Measurements from ENCODE around the gene ATAD2B.
"Not testable (repeated sequence)": the region's sequence is repeated elsewhere in the genome, so short reads cannot be mapped to it uniquely, and the experiment has no call there.

Gene ATAD2B

GRCh38 chr2:23782646-23783045 lies 144.3 kb downstream of the ATAD2B start:
- no peak for DNase-seq

DNA sequence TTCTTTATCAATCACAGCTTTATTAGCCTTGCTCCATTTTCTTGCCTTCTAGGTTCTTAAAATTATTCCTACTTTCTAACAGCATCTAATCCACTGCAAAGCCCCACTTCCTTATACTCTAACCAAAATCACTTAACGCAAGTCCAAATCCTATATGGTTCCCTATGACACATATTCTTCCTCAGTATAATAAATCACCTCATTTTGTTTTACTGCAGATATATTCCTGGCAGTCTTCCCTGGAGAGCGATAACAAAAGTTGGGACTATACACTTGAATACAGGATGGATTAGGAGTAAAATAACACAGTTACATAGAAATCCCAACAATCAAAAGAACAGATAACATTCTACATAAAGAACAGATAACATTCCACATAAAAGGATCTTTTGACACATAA lies 144.8 kb downstream of the ATAD2B start:
- DNase-seq = no peak

- DNase-seq = not testable (repeated sequence)
Measured at GRCh38 chr2:23780465-23780864, 146.5 kb downstream of the ATAD2B start.

DNA sequence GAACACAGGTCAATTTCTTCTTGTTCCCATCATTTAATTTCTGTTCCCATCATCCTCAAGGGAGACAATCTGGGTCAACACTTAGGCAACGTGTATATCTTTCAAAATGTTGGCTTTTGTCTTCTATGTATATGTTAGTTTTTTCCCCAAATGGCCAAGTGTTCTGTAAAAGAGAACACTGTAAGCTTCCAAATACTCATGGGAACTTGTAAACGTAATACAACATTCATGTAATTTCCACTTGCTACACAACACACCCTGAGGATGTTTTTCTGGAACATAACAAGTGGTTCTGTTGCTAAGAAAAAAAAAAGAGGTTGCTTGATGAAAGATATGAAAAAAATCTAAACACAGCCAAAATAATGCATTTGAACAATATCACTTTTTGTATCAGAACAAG lies 149.1 kb downstream of the ATAD2B start:
- DNase-seq = no peak

- no peak for DNase-seq
Measured at GRCh38 chr2:23776021-23776420, 150.9 kb downstream of the ATAD2B start.

GRCh38 chr2:23772684-23773083 lies 154.2 kb downstream of the ATAD2B start:
- DNase-seq = no peak

GRCh38 chr2:23772056-23772455 lies 154.9 kb downstream of the ATAD2B start:
- no peak for DNase-seq

DNA sequence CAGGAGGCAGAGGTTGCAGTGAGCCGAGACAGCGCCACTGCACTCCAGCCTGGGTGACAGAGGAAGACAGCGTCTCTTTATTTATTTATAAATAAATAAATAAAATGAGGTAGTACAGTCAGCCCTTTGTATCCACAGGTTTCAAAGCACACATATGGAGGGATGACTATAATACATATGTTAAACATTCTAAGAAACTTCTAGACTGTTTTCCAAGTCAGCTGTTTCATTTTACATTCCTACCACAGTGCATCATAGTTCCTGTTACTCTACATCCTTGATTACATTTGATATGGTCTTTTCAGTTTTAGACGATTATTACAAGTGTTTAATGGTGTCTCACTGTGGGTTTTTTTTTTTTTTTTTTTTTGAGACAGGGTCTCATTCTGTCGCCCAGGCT lies 157.6 kb downstream of the ATAD2B start:
- DNase-seq = no peak

- no peak for DNase-seq
Measured at GRCh38 chr2:23767876-23768621, 158.9 kb downstream of the ATAD2B start.

- no peak for DNase-seq
Measured at GRCh38 chr2:23762141-23762540, 164.8 kb downstream of the ATAD2B start.

DNA sequence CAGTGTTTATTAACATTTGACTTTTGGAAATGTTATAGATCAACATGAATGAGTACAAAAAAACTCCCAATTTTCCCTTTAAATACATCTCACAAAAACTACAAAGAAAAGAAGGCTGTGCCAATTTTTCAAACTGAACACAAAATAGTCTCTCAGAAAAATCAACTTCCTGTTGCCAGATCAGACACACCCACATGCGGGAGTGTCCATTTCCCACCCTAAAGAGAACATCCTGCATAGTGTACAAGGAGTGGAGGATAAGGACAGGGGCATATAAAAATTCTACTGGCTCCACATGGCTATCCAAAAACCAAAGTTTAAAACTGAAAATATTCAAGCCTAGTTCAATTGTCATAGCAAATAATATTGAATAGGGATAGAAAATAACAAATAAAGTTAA lies 165.3 kb downstream of the ATAD2B start:
- DNase-seq = no peak

- peak; percentile 22 for DNase-seq
Measured at GRCh38 chr2:23760736-23761135, 166.2 kb downstream of the ATAD2B start.

- no peak for DNase-seq
Measured at GRCh38 chr2:23757686-23758433, 169.1 kb downstream of the ATAD2B start.

DNA sequence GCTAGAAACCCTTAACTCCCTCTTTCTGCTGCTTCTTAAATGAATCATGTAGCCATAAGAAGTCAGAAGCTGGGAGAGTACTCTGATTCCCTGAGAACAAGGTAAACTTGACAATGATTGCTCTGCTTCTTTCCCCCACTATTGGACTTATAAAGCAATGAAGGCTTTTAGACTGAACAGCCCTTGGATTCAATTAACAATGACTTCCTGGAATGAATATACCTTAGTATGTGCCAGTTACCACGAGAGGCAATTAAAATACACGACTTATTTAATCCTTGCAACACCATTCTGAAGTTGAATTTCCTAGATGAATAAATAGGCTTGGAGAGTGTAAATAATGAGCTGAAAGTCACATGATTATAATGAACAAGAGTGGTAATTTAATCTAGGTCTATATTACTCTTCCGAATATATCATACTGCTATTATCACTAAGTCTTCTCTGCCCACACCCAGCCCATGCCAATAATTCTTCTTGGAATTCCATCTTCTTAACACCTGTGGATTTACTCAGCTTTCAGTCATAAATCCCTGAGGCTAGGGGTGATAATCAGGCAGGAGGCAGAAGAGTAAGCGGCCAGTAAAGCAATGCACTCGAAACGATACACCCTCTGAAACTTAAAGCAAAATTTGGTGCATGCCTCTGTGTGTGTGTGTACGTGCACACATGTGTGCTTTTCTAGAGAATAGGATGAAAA lies 170.2 kb downstream of the ATAD2B start:
- DNase-seq = no peak

- DNase-seq = no peak
Measured at GRCh38 chr2:23754970-23755369, 172.0 kb downstream of the ATAD2B start.

DNA sequence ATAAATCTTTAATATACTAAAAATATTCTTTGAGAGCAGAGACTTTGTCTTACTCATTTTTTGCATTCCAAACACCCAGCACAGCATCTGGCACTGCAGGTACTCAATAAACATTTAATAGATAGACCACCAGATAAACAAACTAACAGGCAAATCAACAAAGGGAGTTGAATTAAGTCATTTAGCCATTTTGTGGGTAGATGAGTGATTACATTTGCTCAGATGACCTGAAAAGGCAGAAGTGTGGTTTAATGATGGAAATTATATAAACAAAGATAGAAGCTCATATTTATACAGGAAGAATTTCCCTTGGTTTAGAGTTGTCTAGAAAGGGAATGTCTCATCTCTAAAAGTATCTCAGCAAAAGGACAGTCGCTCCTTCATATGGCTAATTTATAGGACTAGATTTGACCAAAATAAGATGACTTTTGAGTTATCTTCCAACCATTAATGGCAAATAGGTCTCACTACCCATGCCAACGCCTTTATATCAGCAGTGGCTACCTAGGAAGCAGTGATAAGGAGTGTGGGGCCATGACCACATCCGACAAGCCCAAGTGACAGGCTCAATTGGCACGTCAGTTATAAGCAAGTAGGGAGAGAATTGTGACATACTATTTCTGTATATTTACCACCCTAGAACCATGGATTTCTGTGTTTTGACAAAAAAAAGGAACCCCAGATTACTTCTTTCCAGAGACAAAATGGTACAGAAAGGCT lies 173.5 kb downstream of the ATAD2B start:
- DNase-seq = no peak

DNA sequence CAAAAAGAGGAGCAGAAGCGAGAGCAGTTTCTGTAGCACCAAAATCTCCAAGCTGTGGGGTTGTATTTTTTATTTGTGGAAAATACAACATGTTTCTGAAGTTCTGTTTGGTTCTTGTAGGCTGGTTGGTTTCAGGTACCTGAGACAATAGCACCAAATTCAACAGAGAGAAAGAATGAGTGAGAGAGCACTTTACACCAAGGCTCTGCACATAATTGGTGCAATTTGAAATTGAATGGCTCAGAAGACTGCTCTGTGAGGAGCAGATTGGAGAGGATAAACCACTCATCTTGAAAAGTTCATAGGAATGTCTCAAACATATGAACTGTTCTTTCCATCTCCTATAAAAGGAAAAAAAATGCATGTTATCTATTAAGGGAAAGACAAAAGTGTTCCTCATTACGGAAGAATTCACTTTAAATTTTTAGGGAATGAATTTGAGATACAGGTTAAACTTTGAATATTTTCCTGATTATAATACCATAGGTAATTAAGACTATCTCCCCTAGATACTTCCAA lies 175.1 kb downstream of the ATAD2B start:
- DNase-seq = no peak

DNA sequence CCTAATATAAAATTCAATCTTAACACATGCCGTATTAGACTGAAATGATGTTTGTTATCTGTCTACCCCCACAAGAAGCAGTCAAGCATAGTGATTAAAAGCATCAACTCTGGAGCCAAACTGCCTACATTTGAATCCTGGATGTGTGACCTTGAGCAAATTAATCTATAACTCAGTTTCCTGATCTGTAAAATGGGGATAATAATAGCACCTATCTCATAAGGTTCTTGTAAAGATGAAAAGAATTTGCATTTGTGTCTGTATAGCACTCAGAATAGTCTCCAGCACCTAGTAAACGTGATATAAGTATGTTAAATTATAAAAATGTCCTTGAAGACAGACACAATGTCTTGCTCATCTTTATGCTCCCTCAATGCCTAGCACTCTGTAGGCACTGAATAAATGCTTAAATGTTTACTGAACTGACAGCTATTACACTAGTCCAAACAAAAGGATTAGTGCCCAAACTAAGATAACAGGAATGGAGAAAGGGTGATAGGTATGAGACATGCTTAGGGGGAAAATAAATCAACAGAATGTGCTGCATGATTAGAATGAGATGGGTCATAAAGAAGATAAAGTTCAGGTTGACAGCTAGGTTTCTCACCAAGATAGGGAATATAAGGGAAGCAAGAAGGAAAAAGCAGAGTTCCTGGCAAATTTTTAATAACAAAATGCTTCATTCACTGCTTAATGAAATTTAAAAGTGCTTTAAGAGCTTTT lies 180.6 kb downstream of the ATAD2B start:
- DNase-seq = no peak

- peak; percentile 77 for DNase-seq
Measured at GRCh38 chr2:23745726-23746105, 181.2 kb downstream of the ATAD2B start.

DNA sequence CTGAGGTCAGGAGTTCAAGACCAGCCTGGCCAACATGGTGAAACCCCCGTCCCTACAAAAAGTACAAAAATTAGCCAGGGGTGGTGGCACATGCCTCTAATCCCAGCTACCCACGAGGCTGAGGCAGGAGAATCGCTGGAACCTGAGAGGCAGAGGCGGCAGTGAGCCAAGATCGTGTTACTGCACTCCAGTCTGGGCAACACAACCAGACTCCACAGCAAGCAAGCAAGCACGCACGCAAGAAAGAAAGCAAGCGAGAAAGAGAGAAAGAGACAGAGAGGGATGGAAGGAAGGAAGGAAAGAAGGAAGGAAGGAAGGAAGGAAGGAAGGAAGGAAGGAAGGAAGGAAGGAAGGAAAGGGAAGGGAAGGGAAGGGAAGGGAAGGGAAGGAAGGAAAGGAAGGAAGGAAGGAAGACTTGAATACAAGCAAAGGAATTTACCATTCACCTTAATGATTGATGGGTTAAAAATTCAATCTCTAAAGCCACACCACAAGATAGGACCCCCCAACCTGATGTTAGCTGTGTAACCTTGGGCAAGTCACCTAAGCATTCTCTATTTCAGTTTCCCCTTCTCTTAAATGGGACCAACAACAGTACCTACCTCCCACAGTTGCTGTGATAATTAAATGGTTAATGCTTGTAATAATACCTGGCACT lies 181.7 kb downstream of the ATAD2B start:
- DNase-seq = no peak

DNA sequence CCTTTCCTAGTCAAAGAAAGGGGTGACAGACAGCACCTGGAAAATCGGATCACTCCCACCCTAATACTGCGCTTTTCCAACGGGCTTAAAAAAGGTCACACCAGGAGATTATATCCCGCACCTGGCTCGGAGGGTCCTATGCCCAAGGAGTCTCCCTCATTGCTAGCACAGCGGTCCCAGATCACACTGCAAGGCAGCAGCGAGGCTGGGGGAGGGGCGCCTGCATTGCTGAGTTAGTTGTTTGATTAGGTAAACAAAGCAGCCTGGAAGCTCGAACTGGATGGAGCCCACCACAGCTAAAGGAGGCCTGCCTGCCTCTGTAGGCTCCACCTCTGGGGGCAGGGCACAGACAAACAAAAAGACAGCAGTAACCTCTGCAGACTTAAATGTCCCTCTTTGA lies 190.1 kb downstream of the ATAD2B start:
- DNase-seq = not testable (repeated sequence)

DNA sequence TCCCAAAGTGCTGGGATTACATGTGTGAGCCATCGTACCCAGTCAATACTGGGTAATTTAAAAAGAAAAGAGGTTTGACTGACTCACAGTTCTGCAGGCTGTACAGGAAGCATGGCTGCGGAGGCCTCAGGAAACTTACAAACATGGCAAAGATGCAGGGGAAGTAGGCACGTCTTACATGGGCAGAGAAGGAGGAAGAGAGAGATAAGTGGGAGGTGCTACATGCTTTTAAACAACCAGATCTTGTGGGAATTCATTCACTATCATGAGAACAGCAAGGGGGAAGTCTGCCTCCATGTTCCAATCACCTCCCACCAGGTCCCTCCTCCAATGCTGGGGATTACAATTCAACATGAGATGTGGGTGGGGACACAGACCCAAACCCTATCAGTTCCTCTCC lies 192.5 kb downstream of the ATAD2B start:
- DNase-seq = no peak

Data from NCI-H446 treated with DMSO at 0.1 percent for 48 hours (cell line).